Measurements from ENCODE around the gene ZNF438. TPM values are rescaled to one million over a fixed set of nuclear protein-coding genes. Genes with fewer than 3 reads are reported as not detected.
A peak's percentile ranks its signal among the peaks of the same experiment; 100 is the strongest.

Gene ZNF438
- total RNA-seq, 1 experiment from 2014 or later = 2.0 TPM

DNA sequence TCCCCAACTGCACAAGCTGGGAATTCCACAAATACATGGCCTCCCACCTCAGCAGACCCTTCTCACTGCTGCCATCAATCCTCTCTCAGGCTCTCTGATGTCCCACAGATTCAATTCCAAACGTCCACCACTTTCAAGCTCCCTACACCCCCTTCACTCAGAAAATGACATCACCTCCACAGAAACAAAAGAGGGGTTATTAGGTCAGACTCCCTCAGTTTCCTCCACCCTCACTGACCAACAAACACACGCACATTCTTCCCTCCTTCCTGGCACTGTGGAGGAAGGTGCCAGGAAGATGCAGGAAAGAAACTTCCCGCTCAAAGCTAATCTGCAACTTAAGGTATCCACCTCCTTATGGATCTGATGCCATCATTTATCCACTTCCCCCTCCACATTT lies 18.3 kb downstream of the ZNF438 start:
- ChIA-PET POLR2A (ENCODE audit: low non-redundant PET) (no interaction called here), CTCF (no interaction called here)
- no peaks in the 10 kb centered on the region for H3K36me3 ChIP-seq (ENCODE audit: insufficient read depth, low read length, poor library complexity, severe bottlenecking)
- TF ChIP-seq EZH2 (IDR thresholded peaks at IDR 0.05; ENCODE audit: borderline replicate concordance, low read depth, low read length, poor library complexity, severe bottlenecking) = no peak
- TF ChIP-seq, protein P1, sequence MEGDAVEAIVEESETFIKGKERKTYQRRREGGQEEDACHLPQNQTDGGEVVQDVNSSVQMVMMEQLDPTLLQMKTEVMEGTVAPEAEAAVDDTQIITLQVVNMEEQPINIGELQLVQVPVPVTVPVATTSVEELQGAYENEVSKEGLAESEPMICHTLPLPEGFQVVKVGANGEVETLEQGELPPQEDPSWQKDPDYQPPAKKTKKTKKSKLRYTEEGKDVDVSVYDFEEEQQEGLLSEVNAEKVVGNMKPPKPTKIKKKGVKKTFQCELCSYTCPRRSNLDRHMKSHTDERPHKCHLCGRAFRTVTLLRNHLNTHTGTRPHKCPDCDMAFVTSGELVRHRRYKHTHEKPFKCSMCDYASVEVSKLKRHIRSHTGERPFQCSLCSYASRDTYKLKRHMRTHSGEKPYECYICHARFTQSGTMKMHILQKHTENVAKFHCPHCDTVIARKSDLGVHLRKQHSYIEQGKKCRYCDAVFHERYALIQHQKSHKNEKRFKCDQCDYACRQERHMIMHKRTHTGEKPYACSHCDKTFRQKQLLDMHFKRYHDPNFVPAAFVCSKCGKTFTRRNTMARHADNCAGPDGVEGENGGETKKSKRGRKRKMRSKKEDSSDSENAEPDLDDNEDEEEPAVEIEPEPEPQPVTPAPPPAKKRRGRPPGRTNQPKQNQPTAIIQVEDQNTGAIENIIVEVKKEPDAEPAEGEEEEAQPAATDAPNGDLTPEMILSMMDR (conservative IDR thresholded peaks at IDR 0.05; ENCODE audit: low read depth, low read length) = no peak
- no peaks in the 10 kb centered on the region for H3K4me1 ChIP-seq (ENCODE audit: insufficient read depth, low read length, poor library complexity, severe bottlenecking)
- no peak overlapping the region for H3K4me3 ChIP-seq (ENCODE audit: low read depth, low read length, poor library complexity, severe bottlenecking)
- H3K27me3 ChIP-seq (replicated peaks; ENCODE audit: insufficient read depth, low read depth, low read length, poor library complexity) = no peaks in the 10 kb centered on the region
- no peak overlapping the region for H3K27ac ChIP-seq (ENCODE audit: low read depth, low read length, poor library complexity, severe bottlenecking)
- no peaks in the 10 kb centered on the region for H3K9me3 ChIP-seq (ENCODE audit: low read depth, low read length, poor library complexity, severe bottlenecking)
- DNase-seq (ENCODE audit: low spot score) = no peak
- no TSS peak for BruUV-seq (replicated peaks)
- intact Hi-C loops (cut with micrococcal nuclease; ENCODE audit: unreplicated experiment) = no loop called here

DNA sequence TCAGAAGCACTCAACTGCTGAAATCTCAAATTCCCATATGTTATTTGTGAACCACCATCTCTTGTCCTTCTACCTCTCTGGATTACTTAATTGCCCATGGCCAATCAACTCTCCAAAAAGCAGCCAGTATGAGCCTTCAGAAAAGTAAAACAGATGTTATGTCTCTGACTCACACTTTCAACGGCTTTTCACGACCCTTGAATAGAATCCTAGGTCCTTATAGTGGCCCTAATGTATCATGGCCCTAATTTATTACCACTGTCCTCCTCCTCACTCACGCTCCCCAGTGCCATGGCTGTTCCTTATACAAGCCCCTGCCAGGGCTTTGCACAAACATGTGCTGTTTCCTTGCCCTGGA lies 20.0 kb downstream of the ZNF438 start:
- H3K4me3 ChIP-seq (ENCODE audit: low read depth, low read length, poor library complexity, severe bottlenecking) = no peak overlapping the region
- no peaks in the 10 kb centered on the region for H3K9me3 ChIP-seq (ENCODE audit: low read depth, low read length, poor library complexity, severe bottlenecking)
- no peaks in the 10 kb centered on the region for H3K27me3 ChIP-seq (replicated peaks; ENCODE audit: insufficient read depth, low read depth, low read length, poor library complexity)
- intact Hi-C loops (cut with micrococcal nuclease; ENCODE audit: unreplicated experiment) = no loop called here
- no TSS peak for BruUV-seq (replicated peaks)
- no peaks in the 10 kb centered on the region for H3K36me3 ChIP-seq (ENCODE audit: insufficient read depth, low read length, poor library complexity, severe bottlenecking)
- no peak for TF ChIP-seq EZH2 (IDR thresholded peaks at IDR 0.05; ENCODE audit: borderline replicate concordance, low read depth, low read length, poor library complexity, severe bottlenecking)
- POLR2A ChIA-PET (ENCODE audit: low non-redundant PET) = no interaction called here
- no peak overlapping the region for H3K27ac ChIP-seq (ENCODE audit: low read depth, low read length, poor library complexity, severe bottlenecking)
- DNase-seq (ENCODE audit: low spot score) = peak; percentile 21
- H3K4me1 ChIP-seq (ENCODE audit: insufficient read depth, low read length, poor library complexity, severe bottlenecking) = no peaks in the 10 kb centered on the region
- CTCF ChIA-PET = no interaction called here

DNA sequence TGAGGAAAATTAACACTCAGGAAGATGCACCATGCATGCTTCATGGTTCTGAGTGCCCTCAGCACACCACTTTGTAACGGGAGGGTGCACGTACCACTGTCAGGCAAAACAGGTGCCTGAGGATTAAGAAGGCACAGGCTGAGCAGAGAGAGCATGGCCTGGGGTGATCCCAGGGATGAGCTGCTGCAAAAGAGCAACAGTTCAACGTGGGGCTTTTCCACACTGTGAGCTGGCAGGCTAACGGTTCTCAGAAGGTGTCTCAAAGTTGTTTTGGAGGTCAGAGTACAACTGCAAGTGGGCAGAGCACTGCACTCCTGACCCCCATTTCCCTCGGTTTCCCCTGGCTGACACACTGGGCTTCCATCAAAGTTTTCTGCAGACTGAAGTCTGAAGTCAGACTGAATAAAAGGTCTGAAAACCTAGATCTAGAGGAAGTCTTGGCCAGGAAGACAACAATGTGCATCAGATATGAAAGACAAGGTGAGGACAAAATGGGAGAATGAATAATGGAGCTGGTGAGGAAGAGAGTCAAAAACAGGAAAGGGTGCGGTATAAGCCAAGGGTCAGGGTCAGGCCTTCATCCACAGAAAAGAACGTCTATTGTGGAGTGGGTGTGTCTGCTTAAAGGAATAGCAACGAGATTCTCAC lies 20.5 kb downstream of the ZNF438 start:
- intact Hi-C loops (cut with micrococcal nuclease; ENCODE audit: unreplicated experiment) = no loop called here
- no peak for DNase-seq (ENCODE audit: low spot score)
- no peak overlapping the region for H3K27ac ChIP-seq (ENCODE audit: low read depth, low read length, poor library complexity, severe bottlenecking)
- H3K4me1 ChIP-seq (ENCODE audit: insufficient read depth, low read length, poor library complexity, severe bottlenecking) = no peaks in the 10 kb centered on the region
- no peaks in the 10 kb centered on the region for H3K27me3 ChIP-seq (replicated peaks; ENCODE audit: insufficient read depth, low read depth, low read length, poor library complexity)
- H3K4me3 ChIP-seq (ENCODE audit: low read depth, low read length, poor library complexity, severe bottlenecking) = no peak overlapping the region
- no peaks in the 10 kb centered on the region for H3K36me3 ChIP-seq (ENCODE audit: insufficient read depth, low read length, poor library complexity, severe bottlenecking)
- POLR2A ChIA-PET (ENCODE audit: low non-redundant PET) = no interaction called here
- no TSS peak for BruUV-seq (replicated peaks)
- H3K9me3 ChIP-seq (ENCODE audit: low read depth, low read length, poor library complexity, severe bottlenecking) = no peaks in the 10 kb centered on the region
- CTCF ChIA-PET = no interaction called here
- TF ChIP-seq, protein P1 (conservative IDR thresholded peaks at IDR 0.05; ENCODE audit: low read depth, low read length) = no peak
- no peak for TF ChIP-seq EZH2 (IDR thresholded peaks at IDR 0.05; ENCODE audit: borderline replicate concordance, low read depth, low read length, poor library complexity, severe bottlenecking)

DNA sequence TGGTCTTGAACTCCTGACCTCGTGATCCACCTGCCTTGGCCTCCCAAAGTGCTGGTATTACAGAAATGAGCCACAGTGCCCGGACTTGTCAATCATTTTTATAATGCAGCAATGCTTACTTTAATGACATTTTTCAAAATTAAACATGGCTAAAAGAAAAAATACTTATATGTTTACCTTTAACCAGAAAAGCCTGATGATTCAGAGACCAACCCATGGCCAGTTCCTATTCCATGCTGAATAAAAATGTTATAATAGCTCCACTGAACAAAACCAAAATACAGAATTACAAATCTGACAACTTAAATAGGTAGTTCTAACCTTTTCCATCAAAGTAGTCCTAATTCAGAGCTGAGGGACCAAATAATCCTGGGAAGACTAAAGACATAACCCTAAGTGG lies 21.6 kb downstream of the ZNF438 start:
- ChIA-PET POLR2A (ENCODE audit: low non-redundant PET) (no interaction called here), CTCF (no interaction called here)
- BruUV-seq (replicated peaks) = no TSS peak
- Histone ChIP-seq H3K9me3 (ENCODE audit: low read depth, low read length, poor library complexity, severe bottlenecking) (no peaks in the 10 kb centered on the region), H3K27ac (ENCODE audit: low read depth, low read length, poor library complexity, severe bottlenecking) (no peak overlapping the region), H3K36me3 (ENCODE audit: insufficient read depth, low read length, poor library complexity, severe bottlenecking) (no peaks in the 10 kb centered on the region), H3K27me3 (replicated peaks; ENCODE audit: insufficient read depth, low read depth, low read length, poor library complexity) (no peaks in the 10 kb centered on the region), H3K4me1 (ENCODE audit: insufficient read depth, low read length, poor library complexity, severe bottlenecking) (no peaks in the 10 kb centered on the region), H3K4me3 (ENCODE audit: low read depth, low read length, poor library complexity, severe bottlenecking) (no peak overlapping the region)
- TF ChIP-seq EZH2 (IDR thresholded peaks at IDR 0.05; ENCODE audit: borderline replicate concordance, low read depth, low read length, poor library complexity, severe bottlenecking) = no peak
- TF ChIP-seq, protein P1 (conservative IDR thresholded peaks at IDR 0.05; ENCODE audit: low read depth, low read length) = no peak
- no peak for DNase-seq (ENCODE audit: low spot score)
- intact Hi-C loops (cut with micrococcal nuclease; ENCODE audit: unreplicated experiment) = no loop called here
